Liver (tissue), 9 donors: ENCODE measurements around the gene B3GAT1. TPM values are rescaled to one million over a fixed set of nuclear protein-coding genes. Genes with fewer than 3 reads are reported as not detected.

Experiments used
- DNase-seq: peaks from one replicate; pipeline ENCODE4 v3.0.0-alpha.2; 2017; ENCODE audit warnings: low spot score
- H3K27ac ChIP-seq, 2 donors: one replicate each; pipeline ENCODE4 v1.7.0; 2013; ENCODE audit warnings: inconsistent platforms in 2 of 2, low read length in 2 of 2, control low read depth in 1 of 2, low read depth in 1 of 2, mild to moderate bottlenecking in 1 of 2
- H3K27me3 ChIP-seq, 4 donors: one replicate each; pipeline versions ENCODE4 v1.6.1 to v1.7.0; 2013; ENCODE audit warnings: low read length in 3 of 4, inconsistent platforms in 1 of 4, mild to moderate bottlenecking in 1 of 4, moderate library complexity in 1 of 4; ENCODE audit not compliant: control insufficient read depth in 4 of 4, insufficient read depth in 4 of 4
- H3K36me3 ChIP-seq, 4 donors: one replicate each; pipeline versions ENCODE4 v1.6.1 to v1.7.0; 2013; ENCODE audit warnings: low read length in 3 of 4, mild to moderate bottlenecking in 3 of 4, low read depth in 1 of 4, moderate library complexity in 1 of 4; ENCODE audit not compliant: control insufficient read depth in 4 of 4, insufficient read depth in 3 of 4
- H3K4me1 ChIP-seq, 4 donors: one replicate each; pipeline versions ENCODE4 v1.6.1 to v1.7.0; 2013; ENCODE audit warnings: low read length in 3 of 4, mild to moderate bottlenecking in 3 of 4, moderate library complexity in 1 of 4; ENCODE audit not compliant: control insufficient read depth in 4 of 4, insufficient read depth in 4 of 4
- H3K4me3 ChIP-seq, 3 donors: one replicate each; pipeline versions ENCODE4 v1.6.1 to v1.7.0; 2013; ENCODE audit warnings: low read length in 3 of 3, control low read depth in 1 of 3, low read depth in 1 of 3, mild to moderate bottlenecking in 1 of 3
- H3K9ac ChIP-seq, 2 donors: one replicate each; pipeline ENCODE4 v1.7.0; 2013; ENCODE audit warnings: low read length in 2 of 2, mild to moderate bottlenecking in 2 of 2, moderate library complexity in 2 of 2, control low read depth in 1 of 2, low read depth in 1 of 2
- H3K9me3 ChIP-seq, 4 donors: one replicate each; pipeline versions ENCODE4 v1.6.1 to v1.7.0; 2013; ENCODE audit warnings: low read length in 3 of 4; ENCODE audit not compliant: control insufficient read depth in 4 of 4
- EGR1 ChIP-seq, 2 donors: IDR thresholded peaks; 2 replicates each; pipeline ENCODE4 v1.6.1; 2016 to 2018; ENCODE audit warnings: antibody characterized with exemption in 2 of 2, low read depth in 2 of 2
- FOXA1 ChIP-seq: IDR thresholded peaks from 2 replicates; pipeline ENCODE4 v1.6.1; 2016; ENCODE audit warnings: antibody characterized with exemption
- FOXA2 ChIP-seq: IDR thresholded peaks from 2 replicates; pipeline ENCODE4 v1.6.1; 2016; ENCODE audit warnings: antibody characterized with exemption
- GABPA ChIP-seq, 2 donors: IDR thresholded peaks in 1 of 2; conservative IDR thresholded peaks in 1 of 2; 2 replicates each; pipeline ENCODE4 v1.6.1; 2016; ENCODE audit warnings: antibody characterized with exemption in 2 of 2, mild to moderate bottlenecking in 1 of 2, moderate library complexity in 1 of 2
- HNF4A ChIP-seq, 2 donors: conservative IDR thresholded peaks; 2 replicates each; pipeline ENCODE4 v1.6.1; 2016; ENCODE audit warnings: antibody characterized with exemption in 2 of 2, mild to moderate bottlenecking in 2 of 2
- HNF4G ChIP-seq: IDR thresholded peaks from 2 replicates; pipeline ENCODE4 v1.6.1; 2016; ENCODE audit warnings: antibody characterized with exemption
- JUND ChIP-seq, 2 donors: IDR thresholded peaks; 2 replicates each; pipeline ENCODE4 v1.6.1; 2016; ENCODE audit warnings: antibody characterized with exemption in 2 of 2
- NR2F2 ChIP-seq: IDR thresholded peaks from 2 replicates; pipeline ENCODE4 v1.6.1; 2016; ENCODE audit warnings: antibody characterized with exemption
- RAD21 ChIP-seq, 2 donors: IDR thresholded peaks; 2 replicates each; pipeline ENCODE4 v1.6.1; 2016; ENCODE audit warnings: antibody characterized with exemption in 2 of 2, mild to moderate bottlenecking in 2 of 2
- RXRA ChIP-seq, 2 donors: IDR thresholded peaks; 2 replicates each; pipeline ENCODE4 v1.6.1; 2017 to 2018; ENCODE audit warnings: antibody characterized with exemption in 2 of 2, mild to moderate bottlenecking in 1 of 2
- SP1 ChIP-seq: IDR thresholded peaks from 2 replicates; pipeline ENCODE4 v1.6.1; 2018; ENCODE audit warnings: antibody characterized with exemption, mild to moderate bottlenecking
- TAF1 ChIP-seq: conservative IDR thresholded peaks from 2 replicates; pipeline ENCODE4 v1.6.1; 2016; ENCODE audit warnings: antibody characterized with exemption, mild to moderate bottlenecking
- YY1 ChIP-seq: IDR thresholded peaks from 2 replicates; pipeline ENCODE4 v1.6.1; 2016; ENCODE audit warnings: antibody characterized with exemption, mild to moderate bottlenecking
- WGBS: extraction: QIAGEN DNeasy Blood & Tissue Kit; methylation state at CpG from one replicate; pipeline ENCODE4 v1.1.7; 2013; 5-methylcytosine and 5-hydroxymethylcytosine counted together
- polyA plus RNA-seq, 2 donors: library from polyadenylated mRNA; stranded (reverse) in 1 of 2; unstranded in 1 of 2; fragments of 200-250 nt in 1 of 2; fragments of >200 nt in 1 of 2; fragmentation: Nextera tagmentation in 1 of 2; extraction: Ambion mirVana in 1 of 2; gene quantifications; one replicate each; pipeline versions ENCODE4 v1.2.1 to v1.2.3, GENCODE V29; 2013 to 2015
- total RNA-seq, 2 donors: library from RNA; depleted of rRNA; stranded (reverse); fragments of >200 nt; gene quantifications; one replicate each; pipeline ENCODE4 v1.2.3, GENCODE V29; 2014
- TF ChIP-seq, protein P1 (sequence below): IDR thresholded peaks from 2 replicates; pipeline ENCODE4 v1.6.1; 2016; ENCODE audit warnings: antibody characterized with exemption
- TF ChIP-seq, protein P2 (sequence below): IDR thresholded peaks from 2 replicates; pipeline ENCODE4 v1.6.1; 2016; ENCODE audit warnings: antibody characterized with exemption, mild to moderate bottlenecking
- TF ChIP-seq, protein P3 (sequence below): fragments of 150-350 bp; IDR thresholded peaks from 2 replicates; pipeline ENCODE4 v1.5.1; 2017; ENCODE audit warnings: improper control_type of control experiment, low read depth, low read length; ENCODE audit not compliant: missing input control
- TF ChIP-seq, protein P4 (sequence below): IDR thresholded peaks from 2 replicates; pipeline ENCODE4 v1.6.1; 2016; ENCODE audit warnings: antibody characterized with exemption
- TF ChIP-seq, protein P5 (sequence below): IDR thresholded peaks from 2 replicates; pipeline ENCODE4 v1.6.1; 2016; ENCODE audit warnings: antibody characterized with exemption
- donor health status: healthy.
- donor health status: healthy.
- donor health status: healthy.
- donor health status: healthy.
- donor health status: healthy.

The B3GAT1 gene
- total and polyA plus RNA-seq, 4 donors: 0.13 to 6.6 (median 0.25) TPM; not detected in 1

DNA sequence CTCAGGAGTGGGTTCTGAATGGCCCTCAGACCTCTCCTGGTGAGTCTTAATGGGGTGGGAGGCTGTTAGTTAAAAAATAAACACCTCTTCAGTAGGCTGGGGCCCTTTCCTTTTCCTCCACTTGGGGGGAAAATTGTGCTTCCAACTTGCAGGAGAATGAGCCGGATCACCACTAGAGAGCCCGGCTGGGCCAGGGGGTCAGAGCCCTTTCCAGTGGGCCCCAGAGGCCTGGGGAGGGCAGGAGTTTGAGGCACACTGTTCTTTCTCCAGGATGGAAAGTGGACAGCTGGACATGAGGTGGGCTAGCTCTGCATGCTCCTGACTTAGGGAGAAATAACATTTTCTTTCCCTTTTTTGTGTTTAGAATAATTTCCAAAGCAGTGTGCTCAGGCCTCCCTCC, 32.8 kb downstream of the B3GAT1 start:
- TF ChIP-seq, protein P1, sequence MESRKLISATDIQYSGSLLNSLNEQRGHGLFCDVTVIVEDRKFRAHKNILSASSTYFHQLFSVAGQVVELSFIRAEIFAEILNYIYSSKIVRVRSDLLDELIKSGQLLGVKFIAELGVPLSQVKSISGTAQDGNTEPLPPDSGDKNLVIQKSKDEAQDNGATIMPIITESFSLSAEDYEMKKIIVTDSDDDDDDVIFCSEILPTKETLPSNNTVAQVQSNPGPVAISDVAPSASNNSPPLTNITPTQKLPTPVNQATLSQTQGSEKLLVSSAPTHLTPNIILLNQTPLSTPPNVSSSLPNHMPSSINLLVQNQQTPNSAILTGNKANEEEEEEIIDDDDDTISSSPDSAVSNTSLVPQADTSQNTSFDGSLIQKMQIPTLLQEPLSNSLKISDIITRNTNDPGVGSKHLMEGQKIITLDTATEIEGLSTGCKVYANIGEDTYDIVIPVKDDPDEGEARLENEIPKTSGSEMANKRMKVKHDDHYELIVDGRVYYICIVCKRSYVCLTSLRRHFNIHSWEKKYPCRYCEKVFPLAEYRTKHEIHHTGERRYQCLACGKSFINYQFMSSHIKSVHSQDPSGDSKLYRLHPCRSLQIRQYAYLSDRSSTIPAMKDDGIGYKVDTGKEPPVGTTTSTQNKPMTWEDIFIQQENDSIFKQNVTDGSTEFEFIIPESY: no peak
- TF ChIP-seq SP1 (no peak), TAF1 (no peak)
- Histone ChIP-seq H3K27me3 (no peaks in the 10 kb centered on the region), H3K27ac (no peak overlapping the region), H3K4me3 (no peak overlapping the region), H3K4me1 (no peaks in the 10 kb centered on the region), H3K9me3 (no peaks in the 10 kb centered on the region), H3K36me3 (peaks cover 0 to 2% (median 0%) of the 10 kb centered on the region in 4 donors), H3K9ac (no peak overlapping the region)
- no peak for DNase-seq
- WGBS: 93% methylated on average over 2 of the region's 2 CpGs

DNA sequence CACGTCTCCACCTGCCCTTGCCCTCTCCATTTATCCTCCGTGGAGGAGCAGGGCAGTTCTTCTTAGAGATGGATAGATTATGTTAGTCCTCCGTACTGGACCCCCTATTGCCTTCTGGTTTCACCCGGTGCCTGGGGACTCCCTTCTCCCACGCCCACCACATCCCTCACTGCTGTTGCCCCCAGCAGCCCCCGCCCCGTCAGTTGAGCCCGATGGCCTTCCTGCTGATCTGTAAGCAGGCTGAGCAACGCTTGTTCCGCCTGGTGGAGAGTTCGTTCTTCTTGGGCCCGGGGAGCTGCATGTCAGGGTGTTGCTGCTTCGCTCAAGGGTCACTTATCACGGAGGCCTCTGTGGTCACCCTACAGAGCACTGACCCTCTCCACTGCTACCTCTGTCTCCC, 34.2 kb downstream of the B3GAT1 start:
- Histone ChIP-seq H3K36me3 (peaks cover 0 to 2% (median 0%) of the 10 kb centered on the region in 4 donors), H3K4me1 (no peaks in the 10 kb centered on the region), H3K4me3 (no peak overlapping the region), H3K27ac (no peak overlapping the region), H3K9me3 (no peaks in the 10 kb centered on the region), H3K27me3 (no peaks in the 10 kb centered on the region), H3K9ac (no peak overlapping the region)
- TF ChIP-seq, protein P1: no peak
- TF ChIP-seq, protein P2, sequence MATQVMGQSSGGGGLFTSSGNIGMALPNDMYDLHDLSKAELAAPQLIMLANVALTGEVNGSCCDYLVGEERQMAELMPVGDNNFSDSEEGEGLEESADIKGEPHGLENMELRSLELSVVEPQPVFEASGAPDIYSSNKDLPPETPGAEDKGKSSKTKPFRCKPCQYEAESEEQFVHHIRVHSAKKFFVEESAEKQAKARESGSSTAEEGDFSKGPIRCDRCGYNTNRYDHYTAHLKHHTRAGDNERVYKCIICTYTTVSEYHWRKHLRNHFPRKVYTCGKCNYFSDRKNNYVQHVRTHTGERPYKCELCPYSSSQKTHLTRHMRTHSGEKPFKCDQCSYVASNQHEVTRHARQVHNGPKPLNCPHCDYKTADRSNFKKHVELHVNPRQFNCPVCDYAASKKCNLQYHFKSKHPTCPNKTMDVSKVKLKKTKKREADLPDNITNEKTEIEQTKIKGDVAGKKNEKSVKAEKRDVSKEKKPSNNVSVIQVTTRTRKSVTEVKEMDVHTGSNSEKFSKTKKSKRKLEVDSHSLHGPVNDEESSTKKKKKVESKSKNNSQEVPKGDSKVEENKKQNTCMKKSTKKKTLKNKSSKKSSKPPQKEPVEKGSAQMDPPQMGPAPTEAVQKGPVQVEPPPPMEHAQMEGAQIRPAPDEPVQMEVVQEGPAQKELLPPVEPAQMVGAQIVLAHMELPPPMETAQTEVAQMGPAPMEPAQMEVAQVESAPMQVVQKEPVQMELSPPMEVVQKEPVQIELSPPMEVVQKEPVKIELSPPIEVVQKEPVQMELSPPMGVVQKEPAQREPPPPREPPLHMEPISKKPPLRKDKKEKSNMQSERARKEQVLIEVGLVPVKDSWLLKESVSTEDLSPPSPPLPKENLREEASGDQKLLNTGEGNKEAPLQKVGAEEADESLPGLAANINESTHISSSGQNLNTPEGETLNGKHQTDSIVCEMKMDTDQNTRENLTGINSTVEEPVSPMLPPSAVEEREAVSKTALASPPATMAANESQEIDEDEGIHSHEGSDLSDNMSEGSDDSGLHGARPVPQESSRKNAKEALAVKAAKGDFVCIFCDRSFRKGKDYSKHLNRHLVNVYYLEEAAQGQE: no peak
- no peak for TF ChIP-seq FOXA2
- TF ChIP-seq FOXA1: no peak
- no peak for TF ChIP-seq HNF4A (conservative IDR thresholded peaks at IDR 0.05)
- TF ChIP-seq NR2F2: no peak
- TF ChIP-seq, protein P3, sequence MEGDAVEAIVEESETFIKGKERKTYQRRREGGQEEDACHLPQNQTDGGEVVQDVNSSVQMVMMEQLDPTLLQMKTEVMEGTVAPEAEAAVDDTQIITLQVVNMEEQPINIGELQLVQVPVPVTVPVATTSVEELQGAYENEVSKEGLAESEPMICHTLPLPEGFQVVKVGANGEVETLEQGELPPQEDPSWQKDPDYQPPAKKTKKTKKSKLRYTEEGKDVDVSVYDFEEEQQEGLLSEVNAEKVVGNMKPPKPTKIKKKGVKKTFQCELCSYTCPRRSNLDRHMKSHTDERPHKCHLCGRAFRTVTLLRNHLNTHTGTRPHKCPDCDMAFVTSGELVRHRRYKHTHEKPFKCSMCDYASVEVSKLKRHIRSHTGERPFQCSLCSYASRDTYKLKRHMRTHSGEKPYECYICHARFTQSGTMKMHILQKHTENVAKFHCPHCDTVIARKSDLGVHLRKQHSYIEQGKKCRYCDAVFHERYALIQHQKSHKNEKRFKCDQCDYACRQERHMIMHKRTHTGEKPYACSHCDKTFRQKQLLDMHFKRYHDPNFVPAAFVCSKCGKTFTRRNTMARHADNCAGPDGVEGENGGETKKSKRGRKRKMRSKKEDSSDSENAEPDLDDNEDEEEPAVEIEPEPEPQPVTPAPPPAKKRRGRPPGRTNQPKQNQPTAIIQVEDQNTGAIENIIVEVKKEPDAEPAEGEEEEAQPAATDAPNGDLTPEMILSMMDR: no peak
- TF ChIP-seq HNF4G: no peak
- no peak for TF ChIP-seq JUND (IDR thresholded peaks at IDR 0.05)
- TF ChIP-seq, protein P4, sequence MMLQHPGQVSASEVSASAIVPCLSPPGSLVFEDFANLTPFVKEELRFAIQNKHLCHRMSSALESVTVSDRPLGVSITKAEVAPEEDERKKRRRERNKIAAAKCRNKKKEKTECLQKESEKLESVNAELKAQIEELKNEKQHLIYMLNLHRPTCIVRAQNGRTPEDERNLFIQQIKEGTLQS: no peak
- no peak for TF ChIP-seq SP1
- no peak for TF ChIP-seq TAF1
- no peak for TF ChIP-seq EGR1 (IDR thresholded peaks at IDR 0.05; ENCODE audit: low read depth in 2 of 2)
- TF ChIP-seq RXRA (IDR thresholded peaks at IDR 0.05): no peak
- TF ChIP-seq RAD21 (IDR thresholded peaks at IDR 0.05): no peak
- TF ChIP-seq GABPA (IDR thresholded peaks at IDR 0.05 in 1 of 2, conservative IDR thresholded peaks at IDR 0.05 in 1 of 2): no peak
- TF ChIP-seq, protein P5, sequence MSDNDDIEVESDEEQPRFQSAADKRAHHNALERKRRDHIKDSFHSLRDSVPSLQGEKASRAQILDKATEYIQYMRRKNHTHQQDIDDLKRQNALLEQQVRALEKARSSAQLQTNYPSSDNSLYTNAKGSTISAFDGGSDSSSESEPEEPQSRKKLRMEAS: no peak
- no peak for TF ChIP-seq YY1
- 87% methylated on average over 14 of the region's 14 CpGs for WGBS
- DNase-seq: no peak
